H9 (cell line): ENCODE data around the gene MEGF10. TPM values are rescaled to one million over a fixed set of nuclear protein-coding genes. Genes with fewer than 3 reads are reported as not detected.

Experiments used
- DNase-seq: peaks from one replicate; pipeline ENCODE4 v3.0.0-alpha.2; 2017
- H2AFZ ChIP-seq: one replicate; pipeline ENCODE4 v1.6.1; 2013; ENCODE audit warnings: mild to moderate bottlenecking, low read length, control low read depth, moderate library complexity
- H2AK5ac ChIP-seq: 2 replicates; pipeline ENCODE4 v1.6.1; 2013; ENCODE audit warnings: low read length, control low read depth, mixed read lengths; ENCODE audit not compliant: insufficient read length
- H2BK120ac ChIP-seq: one replicate; pipeline ENCODE4 v1.6.1; 2013; ENCODE audit warnings: low read depth, mild to moderate bottlenecking, low read length, control low read depth, inconsistent platforms; ENCODE audit not compliant: poor library complexity, severe bottlenecking
- H2BK12ac ChIP-seq: 2 replicates; pipeline ENCODE4 v1.6.1; 2013; ENCODE audit warnings: low read length, control low read depth, mixed read lengths, low read depth; ENCODE audit not compliant: insufficient read length
- H2BK15ac ChIP-seq: 2 replicates; pipeline ENCODE4 v1.6.1; 2013; ENCODE audit warnings: low read depth, low read length, control low read depth
- H2BK20ac ChIP-seq: one replicate; pipeline ENCODE4 v1.6.1; 2013; ENCODE audit warnings: low read depth, mild to moderate bottlenecking, low read length, control low read depth, inconsistent platforms; ENCODE audit not compliant: poor library complexity, severe bottlenecking
- H2BK5ac ChIP-seq: 2 replicates; pipeline ENCODE4 v1.6.1; 2013; ENCODE audit warnings: low read length, control low read depth, mixed read lengths; ENCODE audit not compliant: insufficient read length
- H3K14ac ChIP-seq: 2 replicates; pipeline ENCODE4 v1.6.1; 2013; ENCODE audit warnings: low read length, control low read depth; ENCODE audit not compliant: insufficient read depth
- H3K18ac ChIP-seq: 2 replicates; pipeline ENCODE4 v1.6.1; 2013; ENCODE audit warnings: low read depth, mild to moderate bottlenecking, mixed read lengths, low read length, control low read depth; ENCODE audit not compliant: insufficient read length
- H3K23ac ChIP-seq: 2 replicates; pipeline ENCODE4 v1.6.1; 2013; ENCODE audit warnings: low read length, control low read depth, mixed read lengths, low read depth; ENCODE audit not compliant: insufficient read length
- H3K23me2 ChIP-seq: 2 replicates; pipeline ENCODE4 v1.6.1; 2013; ENCODE audit warnings: low read depth, mild to moderate bottlenecking, mixed read lengths, low read length, control low read depth; ENCODE audit not compliant: insufficient read length, poor library complexity, severe bottlenecking
- H3K27ac ChIP-seq: 2 replicates; pipeline ENCODE4 v1.5.1; 2013; ENCODE audit warnings: low read length, control low read depth, mixed read lengths, low read depth; ENCODE audit not compliant: insufficient read length
- H3K27me3 ChIP-seq: 2 replicates; pipeline ENCODE4 v1.6.1; 2013; ENCODE audit warnings: low read length, control low read depth, inconsistent platforms; ENCODE audit not compliant: insufficient read depth
- H3K4ac ChIP-seq: 2 replicates; pipeline ENCODE4 v1.6.1; 2013; ENCODE audit warnings: low read depth, mild to moderate bottlenecking, control low read depth, inconsistent platforms, low read length, moderate library complexity
- H3K4me1 ChIP-seq: 2 replicates; pipeline ENCODE4 v1.6.1; 2013; ENCODE audit warnings: low read length, control low read depth, inconsistent platforms; ENCODE audit not compliant: insufficient read depth
- H3K4me2 ChIP-seq: 2 replicates; pipeline ENCODE4 v1.6.1; 2013; ENCODE audit warnings: low read length, control low read depth, mixed read lengths; ENCODE audit not compliant: insufficient read length, insufficient read depth
- H3K56ac ChIP-seq: 2 replicates; pipeline ENCODE4 v1.6.1; 2013; ENCODE audit warnings: low read depth, mild to moderate bottlenecking, mixed read lengths, low read length, control low read depth; ENCODE audit not compliant: insufficient read length
- H3K79me1 ChIP-seq: 2 replicates; pipeline ENCODE4 v1.6.1; 2013; ENCODE audit warnings: low read depth, mild to moderate bottlenecking, moderate library complexity, low read length, control low read depth, inconsistent platforms; ENCODE audit not compliant: insufficient read depth, poor library complexity, severe bottlenecking
- H3K79me2 ChIP-seq: 2 replicates; pipeline ENCODE4 v1.6.1; 2013; ENCODE audit warnings: low read length, control low read depth, inconsistent platforms; ENCODE audit not compliant: insufficient read depth
- H3K9ac ChIP-seq: 2 replicates; pipeline ENCODE4 v1.6.1; 2013; ENCODE audit warnings: low read length, control low read depth, mixed read lengths; ENCODE audit not compliant: insufficient read length; ENCODE audit errors: extremely low read depth
- H3K9me3 ChIP-seq: one replicate; pipeline ENCODE4 v1.6.1; 2013; ENCODE audit warnings: low read depth, low read length, inconsistent platforms; ENCODE audit not compliant: control insufficient read depth
- H3T11ph ChIP-seq: one replicate; pipeline ENCODE4 v1.6.1; 2013; ENCODE audit warnings: mild to moderate bottlenecking, low read length, control low read depth, inconsistent platforms
- H4K20me1 ChIP-seq: one replicate; pipeline ENCODE4 v1.6.1; 2013; ENCODE audit not compliant: control insufficient read depth, insufficient read length, insufficient read depth
- H4K5ac ChIP-seq: 2 replicates; pipeline ENCODE4 v1.6.1; 2013; ENCODE audit warnings: low read depth, mild to moderate bottlenecking, mixed read lengths, low read length, control low read depth; ENCODE audit not compliant: insufficient read length
- H4K8ac ChIP-seq: replicated peaks from 2 replicates; pipeline ENCODE4 v1.6.1; 2013; ENCODE audit warnings: low read length, control low read depth, mixed read lengths, low read depth; ENCODE audit not compliant: insufficient read length
- H4K91ac ChIP-seq: 2 replicates; pipeline ENCODE4 v1.6.1; 2013; ENCODE audit warnings: low read depth, mild to moderate bottlenecking, moderate library complexity, mixed read lengths, low read length, control low read depth; ENCODE audit not compliant: insufficient read length
- H3K27ac Mint-ChIP-seq, 3 experiments: 2 replicates in 2 of 3; 3 replicates in 1 of 3; pipeline ENCODE4 v1.8.0; 2020 to 2021; ENCODE audit warnings: mixed read lengths in 3 of 3, mild to moderate bottlenecking in 1 of 3, moderate library complexity in 1 of 3
- H3K27me3 Mint-ChIP-seq: 2 replicates; pipeline ENCODE4 v1.8.0; 2021; ENCODE audit warnings: low read depth, mild to moderate bottlenecking, moderate library complexity, mixed read lengths
- H3K36me3 Mint-ChIP-seq, 3 experiments: 2 replicates in 2 of 3; 3 replicates in 1 of 3; pipeline ENCODE4 v1.8.0; 2020 to 2021; ENCODE audit warnings: low read depth in 3 of 3, mixed read lengths in 3 of 3; ENCODE audit not compliant: insufficient read depth in 1 of 3
- H3K4me1 Mint-ChIP-seq, 2 experiments: 2 replicates each; pipeline ENCODE4 v1.8.0; 2020; ENCODE audit warnings: mixed read lengths in 2 of 2
- H3K4me3 Mint-ChIP-seq, 2 experiments: 2 replicates in 1 of 2; 3 replicates in 1 of 2; pipeline ENCODE4 v1.8.0; 2020 to 2021; ENCODE audit warnings: mild to moderate bottlenecking in 2 of 2, mixed read lengths in 2 of 2, moderate library complexity in 1 of 2
- H3K9me3 Mint-ChIP-seq, 2 experiments: 2 replicates in 1 of 2; 3 replicates in 1 of 2; pipeline ENCODE4 v1.8.0; 2020; ENCODE audit warnings: mild to moderate bottlenecking in 2 of 2, mixed read lengths in 2 of 2, moderate library complexity in 1 of 2
- CTCF ChIP-seq: fragments of 200-600 bp; sonication (generic); conservative IDR thresholded peaks from 3 replicates; pipeline ENCODE4 v1.8.0; 2021; ENCODE audit warnings: antibody characterized with exemption, mild to moderate bottlenecking
- WGBS: extraction: QIAGEN DNeasy Blood & Tissue Kit; methylation state at CpG from one replicate; pipeline ENCODE4 v1.1.7; 2013; ENCODE audit warnings: missing lambda C conversion rate, low lambda C conversion rate, mixed read lengths; ENCODE audit not compliant: insufficient read length; ENCODE audit errors: extremely low coverage; 5-methylcytosine and 5-hydroxymethylcytosine counted together
- total RNA-seq: library from RNA; stranded (reverse); gene quantifications from 2 replicates; pipeline ENCODE4 v1.2.1, GENCODE V29; 2021

The MEGF10 gene
- total RNA-seq, 1 experiment from 2014 or later = 36.5 TPM

- no peak for DNase-seq
- Mint-ChIP-seq H3K4me3 (no peak overlapping the region), H3K27me3 (no peaks in the 10 kb centered on the region), H3K36me3 (peaks cover 6 to 11% (median 7%) of the 10 kb centered on the region in 3 experiments; a peak in 4 of 7 replicates), H3K9me3 (peaks cover 0 to 3% of the 10 kb centered on the region in 2 experiments; a peak in 2 of 5 replicates), H3K4me1 (peaks cover 60 to 68% of the 10 kb centered on the region in 2 experiments), H3K27ac (no peak overlapping the region)
- Histone ChIP-seq H3K14ac (no peak overlapping the region), H4K20me1 (no peaks in the 10 kb centered on the region), H3K9ac (no peak overlapping the region), H3K79me1 (no peaks in the 10 kb centered on the region), H3K4ac (no peak overlapping the region), H2BK12ac (no peak overlapping the region), H3K27me3 (no peaks in the 10 kb centered on the region), H3K18ac (no peak overlapping the region), H2BK20ac (no peak overlapping the region), H2BK15ac (no peak overlapping the region), H3T11ph (no peak overlapping the region), H3K79me2 (peaks cover 2% of the 10 kb centered on the region; the same call in 1 of the 2 replicates), H4K8ac (no peak overlapping the region), H3K23ac (no peak overlapping the region), H3K4me2 (no peak overlapping the region), H4K91ac (no peak overlapping the region), H3K9me3 (no peaks in the 10 kb centered on the region), H4K5ac (no peak overlapping the region), H3K27ac (no peak overlapping the region), H2BK120ac (no peak overlapping the region), H3K23me2 (no peaks in the 10 kb centered on the region), H2AK5ac (no peak overlapping the region), H3K4me1 (peaks cover 7% of the 10 kb centered on the region), H2BK5ac (no peak overlapping the region), H2AFZ (no peak overlapping the region), H3K56ac (no peak overlapping the region)
- no CpG with 5 or more reads among the region's 1 CpG for WGBS
- TF ChIP-seq CTCF = no peak
These were observed 12.8 kb downstream of the MEGF10 start for GRCh38 chr5:127303404-127303803.
